Muscle of arm (tissue), 12 donors: ENCODE results near the gene PCNX2. TPM values are rescaled to one million over a fixed set of nuclear protein-coding genes. Genes with fewer than 3 reads are reported as not detected.

Experiments used
- DNase-seq: peaks from one replicate; pipeline ENCODE4 v3.0.0-alpha.2; 2013
- polyA plus RNA-seq, 12 donors: library from polyadenylated mRNA; unstranded; fragments of 120-200 nt; gene quantifications; one replicate each; pipeline ENCODE4 v1.2.1, GENCODE V29; 2013; ENCODE audit not compliant: insufficient read length in 12 of 12

Gene PCNX2
- polyA plus RNA-seq, 12 donors = 1.5 to 17.6 (median 3.3) TPM; not detected in 1

- DNase-seq = no peak
Measured at GRCh38 chr1:233065685-233066084, 229.8 kb downstream of the PCNX2 start.

- DNase-seq = no peak
Measured at GRCh38 chr1:233064988-233065387, 230.5 kb downstream of the PCNX2 start.

GRCh38 chr1:233063462-233063861 is 232.1 kb downstream of the PCNX2 start:
- DNase-seq = no peak

DNA sequence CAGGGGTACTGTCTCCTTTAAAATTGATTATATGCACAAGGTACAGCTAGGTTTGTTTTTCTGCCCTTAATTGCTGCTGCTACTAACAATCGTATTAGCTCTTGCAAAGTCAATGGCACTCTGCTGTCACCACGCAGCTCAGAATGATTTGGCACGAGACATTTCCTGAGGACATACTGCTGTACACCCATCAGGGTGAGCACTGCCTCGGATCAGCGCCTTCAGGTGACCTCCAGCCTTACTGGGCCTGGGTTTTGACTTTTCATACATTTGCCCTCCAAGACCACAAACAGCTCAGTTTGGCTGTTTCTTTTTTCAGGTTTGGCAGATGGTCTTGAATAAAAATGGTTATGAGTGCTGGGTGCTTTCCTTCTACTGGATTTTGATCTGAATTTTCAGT is 234.3 kb downstream of the PCNX2 start:
- no peak for DNase-seq

DNA sequence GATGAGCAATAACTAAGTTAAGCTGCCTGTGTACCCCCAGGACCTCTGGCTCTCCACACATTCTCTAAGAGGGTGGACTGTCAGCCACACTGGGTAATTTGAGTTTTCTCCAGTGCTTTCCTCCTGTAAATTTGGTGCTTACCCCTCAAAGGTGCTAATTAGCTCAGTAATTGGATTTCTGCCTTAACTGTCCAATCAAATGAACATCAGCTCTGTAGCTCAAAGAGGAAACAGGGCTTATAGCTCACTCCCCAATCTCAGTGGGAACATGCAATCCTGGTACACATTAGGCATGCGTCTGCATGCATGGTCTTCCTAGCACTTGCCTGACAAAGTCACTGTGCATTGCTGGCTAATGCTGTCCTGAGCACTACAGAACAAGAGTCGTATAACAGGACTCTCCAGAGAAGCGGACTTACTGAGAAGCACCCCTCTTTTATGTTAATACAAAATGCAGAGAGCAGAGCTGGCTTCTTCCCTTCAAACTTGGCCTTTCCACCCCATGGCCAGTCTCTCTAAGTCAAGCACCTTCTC is 235.0 kb downstream of the PCNX2 start:
- DNase-seq = no peak

GRCh38 chr1:233057836-233058235 is 237.7 kb downstream of the PCNX2 start:
- no peak for DNase-seq

GRCh38 chr1:233055879-233056641 is 239.5 kb downstream of the PCNX2 start:
- no peak for DNase-seq

- DNase-seq = no peak
Measured at GRCh38 chr1:233045588-233045987, 249.9 kb downstream of the PCNX2 start.

DNA sequence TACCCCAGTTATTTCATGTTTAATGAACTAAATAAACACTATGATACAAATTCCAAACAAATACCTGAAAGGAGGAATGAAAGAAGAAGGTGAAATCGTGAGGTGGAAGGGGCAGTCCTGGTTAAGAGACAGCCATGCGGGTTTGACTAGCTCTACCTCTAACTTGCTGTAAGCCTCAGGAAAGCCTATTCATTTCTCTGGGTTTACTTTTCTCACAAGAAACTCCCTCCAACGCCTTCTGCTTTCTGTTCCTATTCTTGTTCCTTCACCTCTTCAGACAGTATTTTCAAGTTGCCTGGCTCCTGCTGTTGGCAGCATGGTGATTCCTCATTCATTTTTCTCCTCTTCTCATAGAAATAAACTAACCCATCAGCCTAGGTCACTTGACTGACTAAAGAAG is 252.7 kb downstream of the PCNX2 start:
- DNase-seq = no peak

- no peak for DNase-seq
Measured at GRCh38 chr1:233040494-233040893, 255.0 kb downstream of the PCNX2 start.

DNA sequence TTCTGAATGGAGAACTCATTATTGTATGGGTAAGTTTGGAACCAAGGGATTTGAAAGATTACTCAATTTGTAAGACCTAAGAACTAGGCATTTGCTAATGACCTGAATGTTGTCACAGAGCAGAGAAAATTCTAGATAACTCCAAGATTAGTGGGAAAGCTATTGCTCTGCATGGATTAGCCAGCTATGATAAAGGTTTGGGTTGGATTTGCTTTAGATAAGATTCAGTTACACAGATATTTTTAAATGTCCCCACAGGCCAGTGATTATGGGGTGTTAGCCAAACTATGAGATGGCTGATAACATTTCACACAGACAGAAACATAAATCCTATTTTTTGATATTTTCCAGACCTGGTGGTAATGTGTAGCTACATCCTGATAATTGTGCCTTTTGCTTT is 256.9 kb downstream of the PCNX2 start:
- no peak for DNase-seq

DNA sequence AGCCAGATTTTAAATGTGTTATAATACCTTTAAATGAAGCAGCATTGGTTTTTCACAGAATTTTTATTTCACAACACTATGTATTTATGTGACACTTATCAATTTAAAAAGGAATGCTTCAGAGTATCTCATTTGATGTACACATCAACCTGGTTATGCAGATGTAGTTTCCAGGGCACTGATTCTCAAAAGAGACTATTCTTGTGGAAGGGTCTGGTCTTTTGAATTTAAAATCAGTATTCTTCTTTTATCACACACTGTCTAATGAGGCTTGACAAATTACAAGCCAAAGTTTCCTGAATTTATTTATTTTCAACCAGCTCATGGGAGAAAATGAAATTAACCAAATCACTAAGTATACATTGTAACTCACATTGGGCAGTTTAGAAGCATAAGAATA is 257.7 kb downstream of the PCNX2 start:
- no peak for DNase-seq

DNA sequence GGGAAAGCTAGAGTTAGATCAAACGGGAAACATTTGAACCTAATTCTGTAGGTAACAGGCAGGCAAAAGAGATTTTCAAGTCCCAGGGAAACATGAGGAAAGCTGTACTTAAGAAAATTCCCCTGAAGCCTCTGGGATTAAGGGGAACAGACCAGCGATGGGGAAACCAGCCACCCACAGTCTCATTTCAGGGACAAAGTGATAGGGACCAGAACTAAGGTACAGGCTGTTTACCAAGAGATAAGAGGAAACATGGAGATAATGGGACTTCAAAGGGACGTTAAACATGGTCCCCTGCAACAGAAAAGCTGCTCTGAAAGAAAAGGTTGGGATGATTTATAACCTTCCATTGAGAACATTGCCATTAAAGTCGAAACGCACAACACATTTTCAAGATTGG is 260.7 kb downstream of the PCNX2 start:
- no peak for DNase-seq

DNA sequence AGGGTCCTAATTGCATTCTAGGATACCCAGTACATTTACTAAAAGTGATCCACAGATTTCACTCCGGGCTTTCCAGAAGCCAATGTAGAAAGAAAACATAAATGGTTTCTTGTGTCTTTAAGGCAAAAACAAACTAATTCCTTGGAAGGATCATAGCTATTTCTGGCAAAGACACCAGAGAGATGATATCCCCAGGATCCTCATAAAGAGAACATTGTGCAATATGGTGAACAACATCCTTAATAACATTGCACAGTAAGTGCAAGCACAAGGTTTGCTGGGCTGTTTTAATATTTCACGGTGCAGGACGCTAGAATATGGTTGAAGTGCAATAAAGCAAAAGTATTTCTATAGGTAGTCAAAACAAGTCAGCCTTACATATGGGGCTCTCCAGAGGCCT is 262.2 kb downstream of the PCNX2 start:
- peak; percentile 64 for DNase-seq

- DNase-seq = no peak
Measured at GRCh38 chr1:233032916-233033315, 262.6 kb downstream of the PCNX2 start.

GRCh38 chr1:233031521-233031920 is 264.0 kb downstream of the PCNX2 start:
- no peak for DNase-seq

GRCh38 chr1:233027046-233027445 is 268.5 kb downstream of the PCNX2 start:
- no peak for DNase-seq

- no peak for DNase-seq
Measured at GRCh38 chr1:233025567-233025966, 270.0 kb downstream of the PCNX2 start.

- DNase-seq = no peak
Measured at GRCh38 chr1:233025157-233025556, 270.4 kb downstream of the PCNX2 start.

DNA sequence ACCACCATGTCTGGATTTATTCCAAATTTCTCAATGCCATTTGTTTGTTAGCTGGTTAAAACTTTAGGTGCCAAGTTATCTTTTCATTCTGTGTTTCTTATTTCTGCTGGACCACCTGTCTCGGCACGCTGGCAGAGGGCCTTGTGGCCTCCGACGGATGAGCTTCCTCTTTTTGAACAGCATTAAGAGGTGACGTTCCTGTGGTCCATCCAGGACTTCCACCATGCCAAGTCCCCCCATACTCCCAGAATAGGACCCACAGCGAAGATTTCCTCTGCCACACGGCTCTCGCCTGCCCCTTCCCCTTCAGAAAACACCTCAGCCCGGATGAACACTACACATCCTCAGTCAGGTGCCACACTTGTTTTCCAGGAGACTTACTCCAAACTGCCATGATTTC is 271.3 kb downstream of the PCNX2 start:
- no peak for DNase-seq

GRCh38 chr1:233022246-233022645 is 273.3 kb downstream of the PCNX2 start:
- DNase-seq = no peak

- peak; percentile 32 for DNase-seq
Measured at GRCh38 chr1:233020426-233020825, 275.1 kb downstream of the PCNX2 start.

DNA sequence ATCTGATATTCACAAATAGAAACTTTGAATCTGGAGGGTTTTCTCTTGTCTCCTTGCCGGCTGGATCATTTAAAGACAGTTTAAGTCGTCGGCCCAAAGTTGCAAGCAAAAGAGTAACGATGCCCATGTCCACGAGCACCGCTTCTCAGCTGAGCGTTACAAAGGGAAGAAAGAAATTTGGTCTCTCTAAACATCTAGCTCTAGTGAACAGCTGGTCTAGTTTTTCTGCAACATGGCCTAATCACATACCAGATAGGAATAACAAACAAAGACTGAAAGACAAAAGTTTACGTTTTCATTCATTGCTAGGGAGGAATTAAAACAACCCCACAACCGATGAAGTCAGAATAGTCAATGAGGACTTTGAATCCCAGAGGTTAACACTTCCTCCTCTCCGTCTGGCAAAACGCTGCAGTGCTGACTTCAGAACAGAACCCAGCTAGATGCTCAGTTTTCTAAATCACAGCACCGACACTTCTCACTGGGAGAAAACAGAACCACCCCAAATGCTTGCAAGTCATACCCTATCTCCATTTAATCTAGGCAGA is 275.7 kb downstream of the PCNX2 start:
- no peak for DNase-seq

- no peak for DNase-seq
Measured at GRCh38 chr1:233019083-233019482, 276.4 kb downstream of the PCNX2 start.
